ENCODE results near the gene USPL1. TPM values are rescaled to one million over a fixed set of nuclear protein-coding genes. Genes with fewer than 3 reads are reported as not detected.
A peak's percentile ranks its signal among the peaks of the same experiment; 100 is the strongest.

Gene USPL1
- total RNA-seq, 1 donor from 2014 or later, result 24.9 TPM

- TF ChIP-seq CTCF (conservative IDR thresholded peaks at IDR 0.05), result no peak
- DNase-seq (ENCODE audit: low read depth, low spot score), result no peak
- Mint-ChIP-seq H3K36me3 (ENCODE audit: low read depth) (no peaks in the 10 kb centered on the region), H3K27me3 (ENCODE audit: low read depth) (no peaks in the 10 kb centered on the region), H3K9me3 (no peaks in the 10 kb centered on the region), H3K4me1 (peaks cover under 1% of the 10 kb centered on the region), H3K27ac (ENCODE audit: unreplicated experiment) (no peak overlapping the region), H3K4me3 (no peak overlapping the region)
Measured at GRCh38 chr13:30668312-30668711, 50.6 kb downstream of the USPL1 start.

GRCh38 chr13:30671271-30671815 is 53.6 kb downstream of the USPL1 start:
- TF ChIP-seq CTCF (conservative IDR thresholded peaks at IDR 0.05), result no peak
- H3K4me3 Mint-ChIP-seq, result no peak overlapping the region

GRCh38 chr13:30673669-30674521 is 56.2 kb downstream of the USPL1 start:
- Mint-ChIP-seq H3K27ac (ENCODE audit: unreplicated experiment) (peak overlapping the region; percentile 98), H3K9me3 (peaks cover 2% of the 10 kb centered on the region), H3K4me3 (peak overlapping the region; percentile 90), H3K36me3 (ENCODE audit: low read depth) (no peaks in the 10 kb centered on the region), H3K4me1 (peaks cover 16% of the 10 kb centered on the region), H3K27me3 (ENCODE audit: low read depth) (peaks cover 8% of the 10 kb centered on the region)
- peak; percentile 90 for DNase-seq (ENCODE audit: low read depth, low spot score)
- peak; percentile 81 for TF ChIP-seq CTCF (conservative IDR thresholded peaks at IDR 0.05)

More at GRCh38 chr13:30671271-30671815, 53.6 kb downstream of the USPL1 start:
- H3K36me3 Mint-ChIP-seq (ENCODE audit: low read depth), result no peaks in the 10 kb centered on the region
- no peak for DNase-seq (ENCODE audit: low read depth, low spot score)
- peaks cover 2% of the 10 kb centered on the region for H3K9me3 Mint-ChIP-seq
- H3K4me1 Mint-ChIP-seq, result peaks cover 16% of the 10 kb centered on the region
- no peak overlapping the region for H3K27ac Mint-ChIP-seq (ENCODE audit: unreplicated experiment)
- H3K27me3 Mint-ChIP-seq (ENCODE audit: low read depth), result peaks cover 6% of the 10 kb centered on the region

- no peak for DNase-seq (ENCODE audit: low read depth, low spot score)
- TF ChIP-seq CTCF (conservative IDR thresholded peaks at IDR 0.05), result no peak
- no peak overlapping the region for H3K27ac Mint-ChIP-seq (ENCODE audit: unreplicated experiment)
- H3K9me3 Mint-ChIP-seq, result peaks cover 2% of the 10 kb centered on the region
- H3K36me3 Mint-ChIP-seq (ENCODE audit: low read depth), result no peaks in the 10 kb centered on the region
- peaks cover 8% of the 10 kb centered on the region for H3K27me3 Mint-ChIP-seq (ENCODE audit: low read depth)
- peaks cover 16% of the 10 kb centered on the region for H3K4me1 Mint-ChIP-seq
- peak overlapping the region; percentile 72 for H3K4me3 Mint-ChIP-seq
Measured at GRCh38 chr13:30675717-30676116, 58.0 kb downstream of the USPL1 start.

- DNase-seq (ENCODE audit: low read depth, low spot score), result no peak
- no peak overlapping the region for H3K4me3 Mint-ChIP-seq
- peak; percentile 25 for TF ChIP-seq CTCF (conservative IDR thresholded peaks at IDR 0.05)
- H3K27ac Mint-ChIP-seq (ENCODE audit: unreplicated experiment), result no peak overlapping the region
- H3K36me3 Mint-ChIP-seq (ENCODE audit: low read depth), result no peaks in the 10 kb centered on the region
- peaks cover 16% of the 10 kb centered on the region for H3K4me1 Mint-ChIP-seq
- peaks cover 2% of the 10 kb centered on the region for H3K9me3 Mint-ChIP-seq
- H3K27me3 Mint-ChIP-seq (ENCODE audit: low read depth), result peaks cover 8% of the 10 kb centered on the region
Measured at GRCh38 chr13:30676672-30677071, 59.0 kb downstream of the USPL1 start.
